HG03460 (cell line): ENCODE results near the gene SCUBE1.

Experiments used
- ATAC-seq: cut with Tn5 transposase; IDR thresholded peaks from one replicate; pipeline ENCODE4 v1.9.1; 2021; ENCODE audit not compliant: unreplicated experiment

Gene SCUBE1

DNA sequence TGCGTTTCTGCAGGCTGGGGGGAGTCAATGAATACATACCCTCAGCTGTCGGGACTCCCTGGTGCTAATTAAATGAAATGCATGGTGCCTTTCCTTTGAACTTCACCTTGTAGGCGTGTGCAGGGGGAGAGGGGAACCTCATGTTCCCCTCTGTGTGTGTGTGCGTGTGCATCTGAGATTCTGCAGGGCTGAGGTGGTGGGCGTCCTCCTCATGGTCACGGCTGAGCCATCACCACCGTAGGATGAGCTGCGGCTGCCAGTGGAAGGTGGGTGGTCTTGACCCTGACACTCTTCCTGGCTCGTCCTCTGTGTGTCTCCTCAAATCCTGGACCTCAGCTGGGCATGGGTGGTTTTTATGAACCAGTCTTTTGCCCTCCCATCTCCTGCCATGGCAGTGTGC, 103.2 kb downstream of the SCUBE1 start:
- ATAC-seq = no peak

GRCh38 chr22:43239193-43239780, 103.9 kb downstream of the SCUBE1 start:
- no peak for ATAC-seq

DNA sequence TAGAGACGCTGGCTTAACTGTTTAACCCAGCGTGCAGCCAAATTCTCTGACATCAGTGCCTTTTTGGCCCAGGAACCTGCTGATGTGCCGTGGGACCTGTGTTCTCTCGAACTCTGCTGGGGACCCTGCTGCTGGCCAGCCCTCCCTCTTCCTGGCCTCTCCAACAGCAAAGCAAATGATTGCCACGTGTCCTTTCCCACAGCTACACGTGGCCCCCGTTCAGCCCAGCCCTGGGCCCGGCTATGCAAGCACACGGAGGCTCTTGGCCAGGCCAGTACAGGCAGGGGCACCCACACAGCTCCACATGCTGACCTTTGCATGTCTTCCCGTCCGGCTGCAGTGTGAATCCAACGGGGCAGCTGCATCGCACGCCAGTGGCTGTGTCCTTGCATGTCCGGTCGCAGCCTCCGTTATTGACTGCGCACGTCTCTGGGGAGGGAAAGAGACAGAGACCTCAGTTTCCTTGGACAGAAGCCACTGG, 104.6 kb downstream of the SCUBE1 start:
- no peak for ATAC-seq

DNA sequence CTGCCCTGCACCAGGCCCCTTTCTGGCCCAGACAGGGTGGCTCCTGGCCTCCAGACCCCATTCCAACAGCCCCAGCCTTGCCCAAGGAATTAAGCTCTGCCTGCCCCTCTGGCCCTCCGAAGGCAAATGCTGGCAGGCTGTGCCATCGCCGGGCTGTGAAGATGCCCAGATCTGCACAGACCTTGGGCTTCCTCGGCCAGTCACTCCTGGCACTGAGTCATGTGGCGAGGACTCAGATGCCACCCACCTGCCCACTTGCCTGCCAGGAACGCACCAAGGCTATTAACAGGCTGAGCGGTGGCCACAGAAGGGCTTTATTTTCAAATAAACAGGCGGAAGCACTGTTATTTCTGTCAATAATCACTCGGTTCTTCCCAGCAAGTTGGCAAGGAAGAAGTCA, 105.9 kb downstream of the SCUBE1 start:
- ATAC-seq = no peak

DNA sequence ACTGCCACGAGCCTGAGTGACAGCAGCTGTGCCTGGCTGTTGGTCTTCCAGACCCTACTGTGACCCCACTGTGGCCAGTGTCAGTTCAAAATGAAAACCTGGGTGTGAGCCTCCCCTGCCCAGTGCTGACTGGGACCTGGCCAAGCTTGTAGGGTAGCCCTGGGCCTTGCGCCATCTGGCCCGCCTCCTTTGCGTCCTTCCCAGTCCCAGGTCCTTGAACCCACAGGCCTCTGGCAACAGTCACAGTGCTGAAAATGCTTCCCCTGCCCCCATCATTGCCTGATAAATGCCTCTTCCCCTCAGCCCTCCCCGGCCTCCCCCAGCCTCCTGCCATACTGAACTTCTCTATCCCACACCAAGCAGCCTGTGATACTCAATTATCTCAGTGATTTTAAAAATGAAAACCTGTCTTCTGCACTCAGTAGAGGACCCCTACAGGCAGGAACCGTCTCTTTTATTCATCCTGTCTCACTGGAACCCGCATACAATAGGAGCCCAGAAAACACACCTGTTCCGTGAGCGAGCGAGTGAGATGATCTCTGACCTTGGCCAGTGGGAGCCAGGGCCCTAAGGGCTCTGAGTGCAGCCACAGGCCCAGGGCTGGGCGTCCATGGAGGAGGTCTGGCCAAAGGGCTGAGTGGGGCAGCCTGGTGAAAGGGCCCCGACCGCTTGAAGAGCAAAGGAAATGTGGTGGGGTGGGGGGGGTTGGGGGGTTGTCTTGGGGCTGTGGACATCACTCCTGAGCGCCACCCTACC, 106.6 kb downstream of the SCUBE1 start:
- ATAC-seq = no peak

GRCh38 chr22:43235445-43236409, 107.4 kb downstream of the SCUBE1 start:
- no peak for ATAC-seq

- ATAC-seq = no peak
These were observed 108.7 kb downstream of the SCUBE1 start for GRCh38 chr22:43234264-43234988.

DNA sequence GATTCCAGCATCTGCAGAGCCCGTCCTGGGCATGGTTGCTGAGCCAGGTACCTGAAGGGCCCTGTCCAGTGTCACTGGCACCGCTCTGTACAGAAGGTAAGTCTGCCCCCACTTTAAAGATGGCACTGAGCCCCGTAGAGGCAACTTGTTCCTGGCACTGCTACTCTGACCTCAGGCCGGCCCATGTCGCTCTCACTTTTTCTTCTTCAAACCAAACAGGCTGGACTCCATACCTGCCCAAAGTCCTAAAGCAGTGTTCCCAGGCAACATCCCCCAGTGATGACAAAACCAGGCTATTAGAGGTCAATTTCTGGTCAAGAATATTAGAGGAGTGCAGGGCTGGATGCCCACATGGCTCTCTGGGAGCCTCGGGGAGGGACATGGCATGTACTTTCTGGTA, 109.6 kb downstream of the SCUBE1 start:
- no peak for ATAC-seq

DNA sequence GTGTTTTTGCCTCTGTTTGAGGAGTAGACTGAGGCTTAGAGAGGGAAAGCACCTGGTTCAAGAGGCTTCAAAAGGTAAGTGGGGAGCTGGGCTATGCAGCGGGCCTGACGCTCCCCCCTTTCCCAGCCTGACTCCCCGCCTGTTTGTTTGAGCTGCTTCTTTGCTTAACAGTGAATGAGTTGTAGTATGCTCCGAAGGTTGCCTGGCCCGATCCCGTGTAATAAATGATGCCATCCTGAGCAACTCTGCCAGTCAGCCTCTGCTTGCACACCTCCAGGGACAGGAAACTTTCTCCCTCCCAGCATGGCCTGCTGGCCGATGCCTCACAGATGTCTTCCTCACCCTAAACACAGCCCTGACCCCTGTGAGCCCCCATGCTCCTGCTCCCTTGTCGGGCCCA, 110.7 kb downstream of the SCUBE1 start:
- ATAC-seq = no peak

GRCh38 chr22:43231724-43232034, 111.5 kb downstream of the SCUBE1 start:
- ATAC-seq = no peak

DNA sequence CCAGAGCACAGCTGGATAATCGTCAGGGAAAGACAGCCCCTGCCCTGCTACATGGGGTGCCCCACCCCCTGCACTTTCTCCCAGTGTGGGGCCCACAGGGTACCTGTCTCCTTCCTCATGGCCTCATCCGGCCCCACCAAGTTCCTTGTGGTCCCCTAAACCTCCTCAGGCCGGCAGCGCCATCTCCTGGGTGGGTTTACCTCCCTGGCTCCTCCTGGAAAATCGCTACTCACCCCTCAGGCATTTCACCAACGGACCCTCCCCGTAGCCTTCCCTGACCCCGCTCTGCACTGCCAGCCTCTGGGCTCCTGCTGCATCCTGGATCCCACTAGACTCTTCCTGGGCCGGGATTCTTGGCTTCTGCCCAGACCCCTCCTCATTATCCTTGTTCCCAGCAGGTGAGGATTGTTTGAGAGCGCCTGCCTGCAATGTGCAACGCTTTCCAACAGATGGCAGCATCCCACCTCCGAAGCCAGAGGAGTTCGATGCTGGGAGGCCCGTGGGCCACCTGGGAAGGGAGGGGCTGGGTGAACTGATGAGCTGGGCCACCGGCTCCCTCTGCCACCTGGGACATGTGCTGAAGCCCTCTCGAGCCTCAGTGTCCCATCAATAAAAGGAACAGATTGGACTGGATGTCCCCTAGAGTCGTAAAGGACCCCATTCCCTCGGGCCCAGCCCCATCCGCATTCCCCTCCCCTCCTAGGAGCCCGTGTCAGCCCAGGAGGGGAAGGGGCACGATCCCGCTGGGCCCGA, 112.0 kb downstream of the SCUBE1 start:
- ATAC-seq = no peak

GRCh38 chr22:43230571-43230970, 112.6 kb downstream of the SCUBE1 start:
- no peak for ATAC-seq

DNA sequence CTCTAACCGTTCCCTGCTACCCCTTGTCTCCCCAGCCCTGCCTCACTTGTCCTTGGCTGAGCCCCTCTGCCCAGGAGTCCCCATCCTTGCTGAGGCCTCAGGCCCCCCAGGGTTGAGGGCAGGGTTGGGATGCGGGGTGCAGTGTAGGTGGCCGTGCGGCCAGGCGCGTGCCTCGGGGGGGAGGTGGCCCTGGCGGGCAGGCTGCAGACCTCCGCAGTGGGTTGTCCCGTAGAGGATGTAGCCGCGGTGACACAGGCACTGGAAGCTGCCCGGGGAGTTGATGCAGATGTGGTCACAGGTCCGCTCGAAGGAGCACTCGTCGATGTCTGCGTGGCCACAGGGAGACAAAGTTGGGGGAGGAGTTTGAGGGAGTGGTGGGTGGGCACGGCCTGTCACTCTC, 114.3 kb downstream of the SCUBE1 start:
- ATAC-seq = no peak

DNA sequence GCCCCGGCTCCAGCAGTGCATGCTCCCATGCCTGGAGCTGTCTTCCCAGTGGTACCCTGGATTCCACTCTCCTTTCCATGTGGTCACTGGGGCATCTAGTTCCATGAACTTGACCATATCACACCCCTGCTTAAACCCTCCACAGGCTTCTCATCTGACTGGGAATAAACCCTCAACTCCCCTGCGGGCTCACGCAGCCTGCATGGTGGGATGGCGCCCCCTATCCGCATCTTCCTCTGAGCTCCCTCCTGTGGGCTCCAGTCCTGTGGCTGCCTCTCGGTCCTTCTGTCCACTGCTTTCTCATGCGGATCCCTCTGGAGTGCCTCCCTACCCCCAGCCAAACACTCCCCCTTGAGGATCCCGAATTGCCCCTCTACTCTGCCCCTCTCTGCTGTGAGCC, 114.8 kb downstream of the SCUBE1 start:
- ATAC-seq = no peak

DNA sequence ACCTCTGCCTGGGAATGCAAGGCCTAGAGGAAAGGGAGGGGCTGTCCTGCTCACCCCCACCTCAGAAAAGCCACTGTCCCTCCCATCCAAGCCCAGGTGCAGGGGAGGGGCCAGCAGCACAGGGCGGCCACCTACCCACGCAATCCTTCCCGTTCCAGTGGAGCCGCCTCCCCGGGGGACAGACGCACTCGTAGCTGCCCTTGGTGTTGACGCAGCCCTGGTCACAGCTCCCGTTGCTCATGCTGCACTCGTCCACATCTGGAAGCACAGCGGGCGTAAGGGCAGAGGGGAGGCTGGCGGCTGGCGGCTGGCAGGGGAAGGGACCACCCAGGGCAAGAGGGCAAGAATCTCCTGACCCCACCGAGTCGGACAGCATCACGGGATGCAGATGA, 115.9 kb downstream of the SCUBE1 start:
- ATAC-seq = no peak

- no peak for ATAC-seq
These were observed 116.6 kb downstream of the SCUBE1 start for GRCh38 chr22:43226377-43227238.

- no peak for ATAC-seq
These were observed 117.6 kb downstream of the SCUBE1 start for GRCh38 chr22:43225609-43226008.

DNA sequence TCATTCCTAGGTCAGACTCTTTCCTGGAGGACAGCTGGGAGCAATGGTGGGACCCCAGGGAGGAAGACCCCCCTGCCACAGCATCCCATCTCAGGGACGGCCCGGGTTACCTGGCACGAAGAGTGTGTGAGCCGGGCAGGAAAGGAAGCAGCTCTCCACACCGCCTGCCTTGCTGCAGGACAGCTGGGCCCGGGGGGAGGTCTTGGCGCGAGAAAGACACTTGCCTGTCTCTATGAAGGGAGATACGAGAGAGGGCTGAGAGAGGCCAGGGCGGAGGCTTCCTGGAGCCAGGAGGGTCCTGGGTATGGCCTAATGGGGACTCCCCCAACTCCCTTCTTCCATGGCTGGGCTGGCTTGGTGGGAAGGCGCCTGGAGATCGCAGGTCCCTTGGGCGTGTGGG, 120.2 kb downstream of the SCUBE1 start:
- ATAC-seq = no peak

DNA sequence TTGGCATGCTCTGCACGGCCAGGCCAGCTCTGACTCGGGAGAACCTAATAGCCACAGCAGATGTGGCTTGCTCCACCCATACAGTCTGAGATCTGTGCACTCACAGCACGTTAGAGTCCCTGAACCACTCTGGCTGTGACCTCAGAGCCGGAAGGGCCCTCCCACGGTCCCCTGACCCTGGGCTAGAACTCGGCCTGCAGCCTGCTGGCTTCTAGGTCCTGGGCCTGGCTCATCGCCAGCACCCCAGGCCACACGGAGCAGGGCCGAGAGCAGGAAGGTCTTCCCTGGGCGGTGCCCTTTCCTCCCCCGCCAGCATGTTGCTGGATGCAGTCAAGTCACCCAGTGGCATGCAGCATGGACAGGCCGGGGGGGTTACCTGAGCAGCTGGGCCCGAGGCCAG, 120.9 kb downstream of the SCUBE1 start:
- ATAC-seq = no peak
